Epidermal melanocyte (primary cell): ENCODE results near the gene GPR176.

Source experiments
- DNase-seq: peaks from one replicate; pipeline ENCODE4 v3.0.0; 2011; ENCODE audit warnings: low spot score; ENCODE audit not compliant: insufficient read length

GPR176 gene

DNA sequence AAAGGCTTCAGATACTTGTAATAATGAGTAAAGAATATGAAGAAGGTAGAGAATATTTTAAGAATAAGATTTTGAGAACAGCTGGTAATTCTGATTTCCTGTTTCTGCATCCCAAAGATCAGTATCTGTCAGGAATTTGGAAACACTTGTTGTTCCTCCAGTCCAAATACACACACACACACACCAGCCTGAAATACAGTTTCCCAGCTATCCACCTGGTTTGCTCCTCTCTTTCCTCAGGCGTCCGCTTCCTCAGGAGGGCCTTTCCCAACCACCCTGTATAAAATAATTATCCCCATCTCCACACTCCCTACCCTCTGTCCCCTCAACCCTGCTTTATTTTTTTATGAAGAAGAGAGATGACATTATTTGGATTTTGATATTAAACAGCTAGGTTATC lies 135.4 kb downstream of the GPR176 start:
- no peak for DNase-seq

DNA sequence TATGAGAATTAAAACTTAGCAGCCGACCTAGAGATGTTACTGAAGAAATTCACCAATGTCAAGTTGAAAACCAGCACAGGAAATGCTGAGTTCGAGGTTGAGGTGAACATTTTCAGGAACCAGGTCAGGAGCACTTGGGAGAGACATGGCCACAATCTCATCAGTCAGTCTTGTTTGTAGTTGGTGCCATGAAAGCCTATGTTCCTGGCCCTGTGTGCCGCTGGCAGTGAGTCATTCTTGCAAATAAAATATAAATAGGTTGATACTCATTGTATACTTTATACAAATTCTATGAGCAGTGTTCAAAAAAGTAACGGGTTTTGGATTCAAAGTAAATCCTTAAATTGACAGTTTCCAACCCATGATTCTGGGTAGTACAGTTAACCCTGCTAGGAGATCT lies 135.9 kb downstream of the GPR176 start:
- DNase-seq = no peak

DNA sequence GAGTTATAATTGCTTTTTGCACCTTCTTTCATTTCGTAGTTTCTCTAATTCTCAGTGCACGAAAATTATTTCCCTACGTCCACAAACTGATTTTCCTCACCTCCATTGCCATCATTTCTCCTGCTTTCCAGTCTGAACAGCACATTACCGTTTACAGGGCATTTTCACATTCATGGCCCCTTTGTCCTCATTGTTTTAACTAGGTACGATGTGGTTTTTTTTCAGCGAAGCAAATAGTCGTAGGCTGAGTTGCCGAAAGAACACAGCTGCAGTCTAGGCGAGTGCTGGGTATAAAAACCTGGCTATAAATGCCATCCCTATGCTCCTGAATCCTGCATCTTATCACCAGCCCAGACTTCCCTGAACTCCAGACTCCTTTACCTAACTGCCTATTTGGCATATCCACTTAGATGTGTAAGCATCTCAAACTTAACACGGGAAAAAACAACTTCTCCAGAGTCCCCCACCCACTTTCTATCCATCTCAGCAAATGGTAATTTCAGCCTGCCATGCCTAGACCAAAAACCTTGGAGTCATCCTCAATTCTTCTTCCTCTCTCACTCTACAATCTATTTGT lies 136.7 kb downstream of the GPR176 start:
- DNase-seq = no peak

DNA sequence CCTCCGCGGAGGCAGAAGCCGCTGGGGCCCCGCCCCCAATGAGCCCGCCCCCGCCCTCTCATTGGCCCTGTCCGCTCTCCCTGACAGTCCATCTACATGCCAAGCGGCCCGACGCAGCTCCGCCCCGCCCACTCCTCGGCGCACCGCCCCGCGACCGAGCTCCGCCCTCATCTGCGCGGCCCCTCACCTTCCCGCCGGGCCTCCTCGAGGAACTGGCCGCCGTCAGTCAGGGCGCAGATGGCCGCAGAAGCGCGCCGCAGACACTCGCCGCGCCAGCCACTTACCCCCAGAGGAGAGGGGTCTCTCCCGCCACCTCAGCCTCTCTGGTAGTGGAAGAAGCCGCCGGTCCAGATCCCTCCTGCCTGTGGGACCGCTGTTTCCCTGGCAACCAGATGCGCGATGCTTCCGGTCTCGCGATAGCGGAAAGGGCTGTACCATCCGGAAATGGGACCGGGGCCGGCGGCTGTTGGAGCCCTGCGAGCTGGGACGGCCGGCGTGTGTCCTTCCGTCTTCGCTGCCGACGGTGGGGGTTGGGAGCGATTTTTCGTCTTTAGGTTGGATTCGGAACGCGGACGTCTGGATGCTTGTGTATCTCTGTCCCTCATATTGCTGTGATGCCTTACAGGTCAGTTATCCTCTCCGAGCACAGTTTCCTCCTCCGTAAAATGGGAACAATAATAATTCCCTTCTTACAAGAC lies 137.5 kb downstream of the GPR176 start, which contains the start of gene FSIP1:
Gene FSIP1, minus strand, starts transcription at position 401 of the 698 bp plus-strand sequence. CDS start 6,317 bp downstream, outside the sequence.
- peak; percentile 90 for DNase-seq

DNA sequence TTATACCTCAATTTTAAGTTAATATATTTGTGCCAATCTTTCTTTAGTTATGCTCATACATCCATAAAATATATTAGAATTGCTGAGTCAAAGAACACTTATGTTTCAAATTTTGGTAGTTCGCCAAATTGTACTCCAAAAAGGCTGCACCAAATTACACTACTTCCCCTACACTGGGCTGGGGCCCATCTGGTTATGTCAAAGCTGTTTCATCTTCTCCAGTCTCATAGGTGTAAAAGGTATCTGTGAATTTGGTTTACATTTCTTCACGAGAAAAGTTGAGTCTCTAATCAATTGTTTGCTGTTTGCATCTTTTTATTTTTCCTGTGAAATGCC lies 138.1 kb downstream of the GPR176 start:
- DNase-seq = no peak

DNA sequence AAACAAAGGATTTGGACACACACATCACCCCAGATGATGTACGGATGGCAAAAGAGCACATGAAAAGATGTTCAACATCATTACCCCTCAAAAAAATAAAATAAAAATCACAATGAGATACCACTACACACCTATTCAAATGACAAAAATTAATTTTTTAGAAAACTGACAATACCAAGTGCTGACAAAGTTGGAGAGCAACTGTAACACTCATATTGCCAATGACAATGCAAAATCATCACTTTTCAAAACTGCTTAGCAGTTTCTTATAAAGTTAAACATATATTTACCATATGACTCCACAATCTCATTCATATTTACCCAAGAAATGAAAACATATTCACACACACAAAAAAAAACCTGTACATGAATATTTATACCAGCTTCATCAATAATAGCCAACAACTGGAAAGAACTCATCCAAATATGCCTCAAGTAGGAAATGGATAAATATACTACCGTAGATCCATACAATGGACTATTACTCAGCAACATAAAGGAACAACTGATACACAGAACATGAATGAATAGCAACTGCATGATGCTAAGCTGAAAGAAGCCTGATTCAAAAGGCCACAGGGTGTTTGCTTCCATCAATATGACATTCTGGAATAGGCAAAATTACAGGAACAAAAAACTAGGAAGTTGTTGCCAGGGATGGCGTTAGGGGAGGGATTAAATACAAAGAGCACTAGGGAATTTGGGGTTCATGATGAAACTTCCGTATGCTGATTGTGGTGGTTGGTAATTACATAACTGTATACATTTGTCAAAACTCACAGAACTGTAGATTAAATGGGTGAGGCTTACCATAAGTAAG lies 138.7 kb downstream of the GPR176 start:
- no peak for DNase-seq

DNA sequence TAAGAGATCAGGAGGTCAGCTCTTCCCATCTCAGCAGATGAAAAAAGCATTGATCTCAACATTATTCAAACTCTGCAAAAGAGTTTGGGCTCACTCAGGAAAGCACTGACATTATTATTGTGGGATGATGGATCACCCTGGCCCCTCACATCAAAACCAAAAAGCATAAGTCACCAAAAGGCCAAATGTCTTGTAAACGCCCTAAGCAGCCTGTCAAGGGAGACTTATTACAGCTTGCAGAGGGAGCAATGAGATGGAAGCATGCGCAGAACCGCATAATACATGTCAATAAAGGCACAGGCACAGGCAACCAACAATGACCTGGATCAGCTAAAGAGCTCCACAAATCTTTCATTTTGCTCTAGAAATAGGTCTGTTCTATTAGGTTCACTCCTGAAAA lies 142.0 kb downstream of the GPR176 start:
- DNase-seq = no peak

DNA sequence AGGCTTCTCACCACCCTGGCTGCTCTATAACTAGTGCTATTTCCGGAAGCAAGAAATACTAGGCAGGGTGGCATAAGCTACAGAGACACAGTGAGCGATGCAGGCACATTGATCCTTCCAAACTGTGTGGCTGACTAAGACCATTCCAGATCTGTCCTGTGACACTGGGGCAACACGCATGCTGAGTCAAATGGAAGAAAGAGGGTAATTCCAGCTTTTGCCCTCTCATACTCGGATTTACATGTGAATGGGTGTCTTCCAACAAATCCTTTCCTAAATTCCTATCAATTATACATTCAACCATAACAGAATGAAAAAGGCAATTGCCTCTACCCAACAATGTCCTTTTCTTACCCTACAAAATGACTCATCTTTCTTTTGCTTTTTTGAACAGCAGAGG lies 142.6 kb downstream of the GPR176 start:
- DNase-seq = no peak

DNA sequence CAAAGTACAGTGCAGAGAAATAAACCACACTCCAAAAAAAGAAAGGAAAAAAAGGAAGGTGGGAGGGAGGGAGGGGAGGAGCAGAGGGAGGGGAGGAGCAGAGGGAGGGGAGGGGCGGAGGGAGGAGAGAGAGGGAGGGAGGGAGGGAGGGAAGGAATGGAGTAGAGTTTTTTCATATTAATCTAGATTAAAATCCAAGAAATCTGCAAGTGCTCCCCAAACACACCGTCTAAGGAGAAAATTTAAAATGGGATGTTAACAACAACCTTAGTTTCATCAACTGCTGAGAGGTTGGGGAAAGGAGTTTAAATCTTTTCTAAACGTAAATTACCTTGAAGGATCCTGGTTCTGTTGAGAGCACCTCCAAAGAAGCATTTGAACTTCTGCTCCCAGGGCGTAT lies 144.0 kb downstream of the GPR176 start:
- no peak for DNase-seq

DNA sequence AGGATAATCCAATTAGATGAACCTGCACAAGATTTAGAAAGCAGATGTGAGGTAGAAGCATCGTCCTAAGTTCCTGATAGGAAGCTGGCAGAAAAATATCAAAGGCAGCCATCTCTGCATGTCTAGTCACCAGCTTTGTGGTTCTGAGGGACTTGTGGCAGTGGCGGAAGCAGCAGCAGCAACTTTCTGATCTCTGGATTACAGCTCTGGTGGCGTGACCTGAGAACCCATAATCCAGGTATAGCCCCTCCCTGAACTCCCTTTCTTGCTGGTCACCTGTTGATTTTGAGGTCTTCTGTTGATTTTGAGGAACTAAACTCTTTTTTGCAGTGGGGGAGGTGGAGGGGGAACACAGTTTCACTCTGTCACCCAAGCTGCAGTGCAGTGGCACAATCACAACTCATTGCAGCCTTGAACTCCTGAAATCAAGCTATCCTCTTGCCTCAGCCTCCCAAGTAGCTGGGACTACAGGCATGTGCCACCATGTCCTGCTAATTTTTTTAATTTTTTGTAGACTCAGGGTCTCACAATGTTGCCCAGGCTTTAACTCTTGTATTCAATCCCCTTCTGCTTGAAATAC lies 145.3 kb downstream of the GPR176 start:
- no peak for DNase-seq

DNA sequence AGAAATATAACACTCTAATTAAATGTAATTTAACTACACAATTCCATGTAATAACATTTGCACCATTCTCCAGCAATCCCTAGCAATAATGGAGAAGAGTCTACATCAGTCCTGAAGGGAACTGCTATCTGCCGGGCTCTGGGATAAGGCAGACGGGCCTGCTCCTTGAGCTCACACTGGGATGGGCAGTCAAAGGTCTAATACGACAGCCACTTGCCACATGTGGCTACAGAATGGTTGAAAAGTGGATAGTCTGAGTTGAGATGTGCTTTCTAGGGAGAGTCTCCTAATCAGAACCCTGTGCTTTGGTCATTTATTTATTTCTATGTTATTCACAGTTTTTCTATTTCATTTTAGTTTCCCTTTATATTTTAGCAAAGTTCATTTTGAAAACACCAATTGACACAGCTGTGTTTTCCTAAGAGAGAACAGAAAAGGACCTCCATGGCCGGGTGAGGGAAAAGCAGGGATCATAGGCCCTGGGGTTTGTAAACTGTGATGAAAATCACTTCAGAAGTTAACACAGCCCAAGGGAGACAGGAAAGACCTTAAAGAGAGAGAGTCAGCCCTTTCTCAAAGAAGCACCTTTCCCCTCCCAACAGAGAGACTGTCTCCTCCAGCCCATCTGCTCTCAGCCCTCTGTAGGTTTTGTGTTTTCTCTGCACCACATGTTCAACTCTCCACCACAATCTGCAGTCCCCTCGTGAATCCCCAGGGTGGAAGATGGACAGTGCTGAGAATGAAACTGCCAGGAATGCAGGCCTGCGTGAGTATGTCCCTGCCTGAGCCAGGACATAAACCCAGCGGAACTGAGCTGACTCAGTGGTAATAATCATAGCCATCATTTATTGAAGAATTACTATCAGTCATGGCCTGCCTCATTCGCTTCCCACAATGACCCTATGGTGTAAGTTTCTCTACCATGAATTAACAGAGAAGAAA lies 149.0 kb downstream of the GPR176 start:
- peak; percentile 48 for DNase-seq

DNA sequence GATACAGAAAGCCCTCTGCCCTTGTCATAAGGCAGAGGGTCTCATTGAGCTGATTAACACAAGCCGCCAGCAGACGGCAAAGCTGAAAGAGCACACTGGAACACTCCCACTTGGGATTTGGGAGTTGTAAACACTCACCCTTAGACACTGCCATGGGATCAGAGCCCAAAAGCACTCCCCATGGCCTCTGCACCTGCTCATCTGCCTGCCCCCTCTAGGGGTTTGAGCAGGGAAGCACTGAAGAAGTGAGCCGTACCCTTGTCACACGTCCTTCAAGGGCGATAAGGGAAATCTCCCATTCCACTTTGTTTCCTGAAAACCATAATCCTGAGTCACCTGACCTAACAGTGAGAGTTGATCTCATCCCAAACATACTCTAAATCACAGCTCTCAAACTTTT lies 152.1 kb downstream of the GPR176 start:
- no peak for DNase-seq

DNA sequence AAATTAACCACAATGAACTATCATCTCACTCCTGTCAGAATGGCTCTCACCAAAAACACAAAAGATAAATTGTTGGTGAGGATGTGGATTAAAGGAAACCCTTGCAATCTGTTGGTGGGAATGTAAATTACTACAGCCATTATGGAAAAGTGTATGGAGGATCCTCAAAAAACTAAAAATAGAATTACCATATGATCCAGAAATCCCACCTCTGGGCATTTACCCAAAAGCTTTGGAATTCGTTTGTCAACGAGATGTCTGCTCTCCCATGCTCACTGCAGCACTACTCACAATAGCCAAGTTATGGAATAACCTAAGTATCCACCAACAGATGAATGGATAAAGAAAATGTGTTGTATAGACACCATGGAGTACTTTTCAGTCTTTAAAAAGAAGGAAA lies 159.1 kb downstream of the GPR176 start:
- DNase-seq = no peak

DNA sequence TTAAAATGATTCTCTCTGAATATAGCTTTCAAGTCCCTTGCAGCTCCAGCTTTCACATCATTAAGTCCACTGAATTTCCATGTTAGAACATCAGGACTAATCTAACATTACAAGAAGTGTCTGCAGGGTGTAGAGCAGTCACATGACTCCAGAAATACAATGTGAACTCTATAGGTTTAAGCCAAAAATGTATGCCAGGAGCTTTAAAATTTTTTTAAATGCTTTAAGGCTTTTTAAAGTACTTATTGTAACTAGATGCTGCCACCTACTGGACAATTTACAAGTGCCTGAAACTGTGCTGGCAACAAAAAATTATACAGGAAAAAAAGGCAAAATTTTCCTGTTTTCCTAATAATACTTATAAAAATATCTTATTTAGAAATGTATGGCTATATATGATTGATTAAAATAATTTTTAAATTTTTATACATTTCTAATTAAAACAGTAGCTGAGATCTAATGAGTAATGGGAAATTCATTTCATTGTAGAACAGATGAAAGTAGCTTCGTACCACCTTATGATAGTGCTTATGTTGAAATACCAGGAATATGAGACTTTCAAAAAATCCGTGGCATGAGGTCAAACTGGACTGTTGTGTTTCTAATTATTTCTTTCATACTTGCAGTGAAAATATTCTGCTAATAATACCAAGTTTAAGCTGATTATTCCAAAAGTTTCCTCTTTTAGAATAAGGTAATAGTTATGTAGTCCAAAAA lies 163.1 kb downstream of the GPR176 start:
- no peak for DNase-seq

DNA sequence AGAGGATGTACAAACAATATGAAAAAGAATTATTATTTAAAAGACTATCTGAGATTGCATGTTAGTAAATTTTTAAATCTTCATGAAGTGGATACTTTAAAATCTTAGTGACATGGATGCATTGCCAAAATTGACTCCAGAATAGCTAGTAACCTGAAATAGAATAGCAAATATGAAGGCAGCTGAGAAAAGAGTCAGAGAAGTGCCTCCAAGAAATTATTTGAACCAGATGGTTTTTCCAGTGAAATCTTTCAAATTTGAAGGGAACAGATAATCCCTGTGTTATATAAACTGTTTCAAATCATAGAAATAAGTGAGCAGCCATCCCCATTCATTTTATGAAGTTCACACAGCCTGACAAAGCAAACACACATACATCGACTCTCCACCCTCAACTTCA lies 167.1 kb downstream of the GPR176 start:
- no peak for DNase-seq

DNA sequence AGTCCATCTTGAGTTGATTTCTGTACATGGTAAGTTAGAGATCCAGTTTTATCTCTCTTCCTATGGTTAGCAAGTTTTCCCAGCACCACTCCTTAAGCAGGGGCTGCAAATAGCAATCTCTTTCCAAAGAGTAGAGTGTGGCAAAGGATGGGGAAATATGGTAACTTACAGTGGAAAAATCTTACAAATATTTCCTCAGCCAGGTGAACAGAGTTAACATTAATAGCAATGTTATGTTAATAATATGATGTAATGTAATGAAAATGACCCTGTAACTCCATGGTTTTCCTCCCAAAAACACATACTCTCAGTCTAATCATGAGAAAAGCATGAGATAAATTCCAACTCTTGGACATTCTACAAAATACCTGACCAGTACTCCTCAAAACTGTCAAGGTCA lies 167.8 kb downstream of the GPR176 start:
- DNase-seq = no peak
